ENCODE data around the gene ZNF524.

DNA sequence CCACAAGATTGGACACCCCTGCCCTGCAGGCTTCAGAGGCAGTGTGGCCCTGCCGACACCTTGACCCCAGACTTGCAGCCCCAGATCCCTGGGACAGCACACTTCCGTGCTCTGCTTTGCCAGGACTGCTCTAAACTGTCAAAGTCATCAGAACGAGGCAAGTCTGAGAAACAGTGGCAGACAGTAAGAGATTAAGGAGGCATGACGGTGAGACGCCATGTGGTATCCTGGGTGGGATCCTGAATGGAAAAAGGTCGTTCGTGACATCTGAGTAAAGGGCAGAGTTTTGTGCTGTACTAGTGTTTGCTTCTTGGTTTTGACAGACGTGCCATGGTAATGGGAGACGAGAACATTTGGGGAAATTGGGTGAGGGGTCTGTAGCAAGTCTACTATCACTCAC is 33.3 kb upstream of the ZNF524 start:
- TF ChIP-seq, protein P1, sequence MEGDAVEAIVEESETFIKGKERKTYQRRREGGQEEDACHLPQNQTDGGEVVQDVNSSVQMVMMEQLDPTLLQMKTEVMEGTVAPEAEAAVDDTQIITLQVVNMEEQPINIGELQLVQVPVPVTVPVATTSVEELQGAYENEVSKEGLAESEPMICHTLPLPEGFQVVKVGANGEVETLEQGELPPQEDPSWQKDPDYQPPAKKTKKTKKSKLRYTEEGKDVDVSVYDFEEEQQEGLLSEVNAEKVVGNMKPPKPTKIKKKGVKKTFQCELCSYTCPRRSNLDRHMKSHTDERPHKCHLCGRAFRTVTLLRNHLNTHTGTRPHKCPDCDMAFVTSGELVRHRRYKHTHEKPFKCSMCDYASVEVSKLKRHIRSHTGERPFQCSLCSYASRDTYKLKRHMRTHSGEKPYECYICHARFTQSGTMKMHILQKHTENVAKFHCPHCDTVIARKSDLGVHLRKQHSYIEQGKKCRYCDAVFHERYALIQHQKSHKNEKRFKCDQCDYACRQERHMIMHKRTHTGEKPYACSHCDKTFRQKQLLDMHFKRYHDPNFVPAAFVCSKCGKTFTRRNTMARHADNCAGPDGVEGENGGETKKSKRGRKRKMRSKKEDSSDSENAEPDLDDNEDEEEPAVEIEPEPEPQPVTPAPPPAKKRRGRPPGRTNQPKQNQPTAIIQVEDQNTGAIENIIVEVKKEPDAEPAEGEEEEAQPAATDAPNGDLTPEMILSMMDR (IDR thresholded peaks at IDR 0.05; ENCODE audit: low read depth, low read length, poor library complexity, severe bottlenecking): no peak
- no peak for TF ChIP-seq EZH2phosphoT487 (IDR thresholded peaks at IDR 0.05; ENCODE audit: borderline replicate concordance, low read length)
